Parathyroid adenoma (tissue), 2 donors: ENCODE measurements around the gene ZNF91.
A peak's percentile ranks its signal among the peaks of the same experiment; 100 is the strongest.
"Not testable (repeated sequence)": the region's sequence is repeated elsewhere in the genome, so short reads cannot be mapped to it uniquely, and the experiment has no call there.

Experiments used
- H2AFZ ChIP-seq: fragments of 300-600 bp; sonication (generic); one replicate; pipeline ENCODE4 v1.7.0; 2017; ENCODE audit warnings: antibody characterized with exemption, mild to moderate bottlenecking
- H3K27ac ChIP-seq: fragments of 300-600 bp; sonication (generic); one replicate; pipeline ENCODE4 v1.7.0; 2017
- H3K27me3 ChIP-seq: fragments of 300-600 bp; sonication (generic); one replicate; pipeline ENCODE4 v1.7.0; 2017; ENCODE audit warnings: low read length; ENCODE audit not compliant: control insufficient read depth, insufficient read depth
- H3K36me3 ChIP-seq: fragments of 300-600 bp; sonication (generic); one replicate; pipeline ENCODE4 v1.7.0; 2017; ENCODE audit warnings: low read length; ENCODE audit not compliant: control insufficient read depth, insufficient read depth
- H3K4me1 ChIP-seq: fragments of 300-600 bp; sonication (generic); one replicate; pipeline ENCODE4 v1.7.0; 2017; ENCODE audit warnings: control low read depth
- H3K4me2 ChIP-seq: fragments of 300-600 bp; sonication (generic); one replicate; pipeline ENCODE4 v1.7.0; 2017; ENCODE audit warnings: low read length
- H3K4me3 ChIP-seq: fragments of 300-600 bp; sonication (generic); one replicate; pipeline ENCODE4 v1.7.0; 2017; ENCODE audit warnings: low read depth, low read length
- H3K79me2 ChIP-seq: fragments of 300-600 bp; sonication (generic); one replicate; pipeline ENCODE4 v1.7.0; 2017; ENCODE audit warnings: control low read depth
- H3K9ac ChIP-seq: fragments of 300-600 bp; sonication (generic); one replicate; pipeline ENCODE4 v1.7.0; 2017; ENCODE audit warnings: mild to moderate bottlenecking
- H3K9me3 ChIP-seq: fragments of 300-600 bp; sonication (generic); one replicate; pipeline ENCODE4 v1.7.0; 2017; ENCODE audit warnings: low read length; ENCODE audit not compliant: control insufficient read depth
- TF ChIP-seq, protein P1 (sequence below): fragments of 300-600 bp; sonication (generic); IDR thresholded peaks from one replicate; pipeline ENCODE4 v1.7.0; 2017; ENCODE audit warnings: antibody characterized with exemption, mild to moderate bottlenecking
- donor health status: primary hyperparathyroidism.

The ZNF91 gene

DNA sequence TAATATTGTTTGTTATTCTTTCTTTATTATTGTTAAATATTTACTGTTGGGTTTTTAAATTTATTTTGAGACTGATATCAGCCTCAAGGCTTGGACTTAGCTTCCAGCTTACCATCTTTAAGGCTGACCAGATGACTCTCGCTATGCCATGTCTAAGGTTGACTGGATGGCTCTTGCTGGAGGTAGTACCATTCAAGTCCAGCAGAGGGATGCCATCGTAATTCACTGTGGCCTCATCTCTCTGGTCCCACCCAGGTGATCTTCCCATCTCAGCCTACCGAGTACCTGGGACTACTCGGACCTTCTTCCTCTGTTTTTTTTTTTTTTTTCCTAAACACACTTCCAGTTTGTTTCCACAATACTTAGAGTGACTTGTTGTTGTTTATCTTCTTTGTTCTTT lies 41.7 kb upstream of the ZNF91 start:
- Histone ChIP-seq H3K27ac (no peak overlapping the region), H3K9ac (no peak overlapping the region), H3K36me3 (no peaks in the 10 kb centered on the region), H3K4me1 (no peaks in the 10 kb centered on the region), H3K27me3 (no peaks in the 10 kb centered on the region), H3K79me2 (no peaks in the 10 kb centered on the region), H3K9me3 (no peaks in the 10 kb centered on the region), H3K4me2 (no peak overlapping the region), H2AFZ (no peak overlapping the region), H3K4me3 (no peak overlapping the region)
- TF ChIP-seq, protein P1, sequence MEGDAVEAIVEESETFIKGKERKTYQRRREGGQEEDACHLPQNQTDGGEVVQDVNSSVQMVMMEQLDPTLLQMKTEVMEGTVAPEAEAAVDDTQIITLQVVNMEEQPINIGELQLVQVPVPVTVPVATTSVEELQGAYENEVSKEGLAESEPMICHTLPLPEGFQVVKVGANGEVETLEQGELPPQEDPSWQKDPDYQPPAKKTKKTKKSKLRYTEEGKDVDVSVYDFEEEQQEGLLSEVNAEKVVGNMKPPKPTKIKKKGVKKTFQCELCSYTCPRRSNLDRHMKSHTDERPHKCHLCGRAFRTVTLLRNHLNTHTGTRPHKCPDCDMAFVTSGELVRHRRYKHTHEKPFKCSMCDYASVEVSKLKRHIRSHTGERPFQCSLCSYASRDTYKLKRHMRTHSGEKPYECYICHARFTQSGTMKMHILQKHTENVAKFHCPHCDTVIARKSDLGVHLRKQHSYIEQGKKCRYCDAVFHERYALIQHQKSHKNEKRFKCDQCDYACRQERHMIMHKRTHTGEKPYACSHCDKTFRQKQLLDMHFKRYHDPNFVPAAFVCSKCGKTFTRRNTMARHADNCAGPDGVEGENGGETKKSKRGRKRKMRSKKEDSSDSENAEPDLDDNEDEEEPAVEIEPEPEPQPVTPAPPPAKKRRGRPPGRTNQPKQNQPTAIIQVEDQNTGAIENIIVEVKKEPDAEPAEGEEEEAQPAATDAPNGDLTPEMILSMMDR: no peak

- H3K79me2 ChIP-seq: no peaks in the 10 kb centered on the region
- H3K36me3 ChIP-seq: no peaks in the 10 kb centered on the region
- H3K27ac ChIP-seq: no peak overlapping the region
- no peak overlapping the region for H3K4me3 ChIP-seq
- H3K4me2 ChIP-seq: no peak overlapping the region
- TF ChIP-seq, protein P1: no peak
- H3K9me3 ChIP-seq: no peaks in the 10 kb centered on the region
- H2AFZ ChIP-seq: no peak overlapping the region
- no peak overlapping the region for H3K9ac ChIP-seq
- H3K4me1 ChIP-seq: no peaks in the 10 kb centered on the region
- no peaks in the 10 kb centered on the region for H3K27me3 ChIP-seq
Measured at GRCh38 chr19:23436318-23436717, 41.0 kb upstream of the ZNF91 start.

DNA sequence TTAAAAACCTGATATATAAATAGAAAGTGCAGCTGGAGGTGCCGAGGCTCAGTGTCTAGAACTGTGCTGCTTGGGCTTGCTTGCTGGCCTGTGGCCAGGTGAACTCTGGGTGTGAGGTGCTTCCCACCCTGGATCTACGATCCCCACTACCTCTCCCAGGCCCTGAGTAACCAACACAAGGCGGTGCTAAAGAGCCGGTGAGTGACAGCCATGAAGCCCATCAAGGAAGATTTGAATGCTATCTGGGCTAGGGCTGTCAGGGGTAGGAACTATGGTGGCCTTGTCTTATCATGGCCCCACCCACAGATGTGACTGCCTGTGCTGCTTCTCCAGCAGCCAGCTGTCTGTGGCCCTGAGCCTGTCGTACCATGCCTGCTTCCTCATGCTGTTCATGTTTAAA lies 25.6 kb upstream of the ZNF91 start:
- TF ChIP-seq, protein P1: no peak
- Histone ChIP-seq H2AFZ (no peak overlapping the region), H3K27me3 (no peaks in the 10 kb centered on the region), H3K4me1 (no peaks in the 10 kb centered on the region), H3K4me2 (no peak overlapping the region), H3K27ac (no peak overlapping the region), H3K9ac (no peak overlapping the region), H3K36me3 (no peaks in the 10 kb centered on the region), H3K4me3 (no peak overlapping the region), H3K9me3 (no peaks in the 10 kb centered on the region), H3K79me2 (no peaks in the 10 kb centered on the region)

DNA sequence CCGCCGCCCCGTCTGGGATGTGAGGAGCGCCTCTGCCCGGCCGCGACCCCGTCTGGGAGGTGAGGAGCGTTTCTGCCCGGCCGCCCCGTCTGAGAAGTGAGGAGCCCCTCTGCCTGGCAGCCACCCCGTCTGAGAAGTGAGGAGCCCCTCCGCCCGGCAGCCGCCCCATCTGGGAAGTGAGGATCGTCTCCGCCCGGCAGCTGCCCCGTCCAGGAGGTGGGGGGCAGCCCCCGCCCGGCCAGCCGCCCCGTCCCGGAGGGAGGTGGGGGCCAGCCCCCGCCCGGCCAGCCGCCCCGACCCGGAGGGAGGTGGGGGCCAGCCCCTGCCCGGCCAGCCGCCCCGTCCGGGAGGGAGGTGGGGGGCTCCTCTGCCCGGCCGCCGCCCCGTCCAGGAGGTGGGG lies 24.0 kb upstream of the ZNF91 start:
- not testable (repeated sequence) for H3K9ac ChIP-seq, H3K4me2 ChIP-seq, H2AFZ ChIP-seq, H3K4me3 ChIP-seq, H3K79me2 ChIP-seq, H3K27ac ChIP-seq, H3K4me1 ChIP-seq, H3K9me3 ChIP-seq, H3K36me3 ChIP-seq, H3K27me3 ChIP-seq

- no peaks in the 10 kb centered on the region for H3K9me3 ChIP-seq
- H3K4me2 ChIP-seq: peak overlapping the region; percentile 83
- TF ChIP-seq, protein P1: no peak
- no peaks in the 10 kb centered on the region for H3K79me2 ChIP-seq
- H3K36me3 ChIP-seq: no peaks in the 10 kb centered on the region
- H3K27ac ChIP-seq: no peak overlapping the region
- no peak overlapping the region for H3K9ac ChIP-seq
- H2AFZ ChIP-seq: peak overlapping the region; percentile 33
- no peaks in the 10 kb centered on the region for H3K27me3 ChIP-seq
- H3K4me3 ChIP-seq: peak overlapping the region; percentile 34
- no peaks in the 10 kb centered on the region for H3K4me1 ChIP-seq
Measured at GRCh38 chr19:23415561-23416191, 20.4 kb upstream of the ZNF91 start.
